ENCODE data around the gene SNHG17. TPM values are rescaled to one million over a fixed set of nuclear protein-coding genes. Genes with fewer than 3 reads are reported as not detected.
"Not testable (repeated sequence)": the region's sequence is repeated elsewhere in the genome, so short reads cannot be mapped to it uniquely, and the experiment has no call there.

SNHG17 gene
- total and polyA plus RNA-seq, 2 donors from 2014 or later, result 19.7 to 33.2 TPM

DNA sequence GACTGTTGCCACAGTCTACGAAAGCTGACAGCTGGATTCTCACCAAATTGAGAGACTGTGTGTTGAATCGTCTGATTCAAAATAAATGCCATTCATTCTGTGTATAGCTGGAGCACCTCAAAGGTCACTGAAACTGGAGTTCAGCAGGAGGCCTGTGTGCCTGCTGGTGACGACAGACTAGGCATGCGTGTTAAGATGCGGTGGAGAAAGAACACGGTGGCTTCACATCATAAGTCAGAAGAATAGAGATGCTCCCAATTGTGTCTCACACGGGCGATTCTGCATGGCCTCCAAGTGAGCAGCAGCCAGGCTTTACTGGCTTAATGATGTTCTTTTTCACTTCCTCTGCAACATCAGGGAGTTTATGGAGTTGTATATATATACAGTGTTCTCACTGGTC is 32.3 kb downstream of the SNHG17 start:
- intact Hi-C loops (cut with DNase I), result no loop called here
- DNase-seq, result no peak
- Histone ChIP-seq H3K36me3 (ENCODE audit: control insufficient read depth in 2 of 3, insufficient read depth in 3 of 3, low read length in 3 of 3) (no peaks in the 10 kb centered on the region), H3K27me3 (ENCODE audit: control insufficient read depth, insufficient read depth, low read length) (no peaks in the 10 kb centered on the region), H3K4me1 (ENCODE audit: control insufficient read depth in 2 of 3, insufficient read depth in 2 of 3, low read depth in 1 of 3, low read length in 3 of 3) (no peaks in the 10 kb centered on the region), H3K9me3 (ENCODE audit: control insufficient read depth in 2 of 3, insufficient read depth in 1 of 3, low read length in 3 of 3) (no peaks in the 10 kb centered on the region), H3K9ac (ENCODE audit: low read length in 3 of 3) (no peak overlapping the region), H3K4me3 (ENCODE audit: low read length in 3 of 3) (no peak overlapping the region), H3K27ac (ENCODE audit: low read depth in 2 of 2, low read length in 2 of 2) (no peak overlapping the region)
- FAIRE-seq, result no peak
- TF ChIP-seq, protein P1, sequence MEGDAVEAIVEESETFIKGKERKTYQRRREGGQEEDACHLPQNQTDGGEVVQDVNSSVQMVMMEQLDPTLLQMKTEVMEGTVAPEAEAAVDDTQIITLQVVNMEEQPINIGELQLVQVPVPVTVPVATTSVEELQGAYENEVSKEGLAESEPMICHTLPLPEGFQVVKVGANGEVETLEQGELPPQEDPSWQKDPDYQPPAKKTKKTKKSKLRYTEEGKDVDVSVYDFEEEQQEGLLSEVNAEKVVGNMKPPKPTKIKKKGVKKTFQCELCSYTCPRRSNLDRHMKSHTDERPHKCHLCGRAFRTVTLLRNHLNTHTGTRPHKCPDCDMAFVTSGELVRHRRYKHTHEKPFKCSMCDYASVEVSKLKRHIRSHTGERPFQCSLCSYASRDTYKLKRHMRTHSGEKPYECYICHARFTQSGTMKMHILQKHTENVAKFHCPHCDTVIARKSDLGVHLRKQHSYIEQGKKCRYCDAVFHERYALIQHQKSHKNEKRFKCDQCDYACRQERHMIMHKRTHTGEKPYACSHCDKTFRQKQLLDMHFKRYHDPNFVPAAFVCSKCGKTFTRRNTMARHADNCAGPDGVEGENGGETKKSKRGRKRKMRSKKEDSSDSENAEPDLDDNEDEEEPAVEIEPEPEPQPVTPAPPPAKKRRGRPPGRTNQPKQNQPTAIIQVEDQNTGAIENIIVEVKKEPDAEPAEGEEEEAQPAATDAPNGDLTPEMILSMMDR (IDR thresholded peaks at IDR 0.05; ENCODE audit: borderline replicate concordance, extremely low read depth, insufficient read depth), result no peak

DNA sequence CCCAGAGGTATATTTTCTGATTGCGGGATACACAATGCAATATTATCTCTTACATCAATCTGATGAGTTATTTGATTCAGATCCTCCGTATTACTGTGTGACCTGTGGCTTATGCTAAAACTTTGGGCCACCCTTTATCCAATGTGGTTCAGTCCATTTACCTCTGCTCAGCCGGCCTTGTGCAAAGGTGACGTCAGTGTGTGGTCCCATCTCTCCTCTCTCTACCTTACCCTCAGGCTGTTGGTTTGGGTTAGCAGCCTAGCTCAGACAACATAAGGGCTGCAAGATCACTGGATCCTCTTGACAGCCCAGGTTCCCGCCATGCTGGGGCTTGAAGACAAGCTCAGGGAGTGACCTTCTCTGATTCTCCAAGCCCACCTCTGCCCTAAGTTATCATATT is 33.0 kb downstream of the SNHG17 start:
- no peaks in the 10 kb centered on the region for H3K4me1 ChIP-seq (ENCODE audit: control insufficient read depth in 2 of 3, insufficient read depth in 2 of 3, low read depth in 1 of 3, low read length in 3 of 3)
- H3K4me3 ChIP-seq (ENCODE audit: low read length in 3 of 3), result no peak overlapping the region
- H3K36me3 ChIP-seq (ENCODE audit: control insufficient read depth in 2 of 3, insufficient read depth in 3 of 3, low read length in 3 of 3), result no peaks in the 10 kb centered on the region
- no peak overlapping the region for H3K27ac ChIP-seq (ENCODE audit: low read depth in 2 of 2, low read length in 2 of 2)
- TF ChIP-seq, protein P1 (IDR thresholded peaks at IDR 0.05; ENCODE audit: borderline replicate concordance, extremely low read depth, insufficient read depth), result no peak
- H3K27me3 ChIP-seq (ENCODE audit: control insufficient read depth, insufficient read depth, low read length), result no peaks in the 10 kb centered on the region
- H3K9me3 ChIP-seq (ENCODE audit: control insufficient read depth in 2 of 3, insufficient read depth in 1 of 3, low read length in 3 of 3), result no peaks in the 10 kb centered on the region
- FAIRE-seq (no peak), DNase-seq (no peak)
- no peak overlapping the region for H3K9ac ChIP-seq (ENCODE audit: low read length in 3 of 3)
- intact Hi-C loops (cut with DNase I), result no loop called here

DNA sequence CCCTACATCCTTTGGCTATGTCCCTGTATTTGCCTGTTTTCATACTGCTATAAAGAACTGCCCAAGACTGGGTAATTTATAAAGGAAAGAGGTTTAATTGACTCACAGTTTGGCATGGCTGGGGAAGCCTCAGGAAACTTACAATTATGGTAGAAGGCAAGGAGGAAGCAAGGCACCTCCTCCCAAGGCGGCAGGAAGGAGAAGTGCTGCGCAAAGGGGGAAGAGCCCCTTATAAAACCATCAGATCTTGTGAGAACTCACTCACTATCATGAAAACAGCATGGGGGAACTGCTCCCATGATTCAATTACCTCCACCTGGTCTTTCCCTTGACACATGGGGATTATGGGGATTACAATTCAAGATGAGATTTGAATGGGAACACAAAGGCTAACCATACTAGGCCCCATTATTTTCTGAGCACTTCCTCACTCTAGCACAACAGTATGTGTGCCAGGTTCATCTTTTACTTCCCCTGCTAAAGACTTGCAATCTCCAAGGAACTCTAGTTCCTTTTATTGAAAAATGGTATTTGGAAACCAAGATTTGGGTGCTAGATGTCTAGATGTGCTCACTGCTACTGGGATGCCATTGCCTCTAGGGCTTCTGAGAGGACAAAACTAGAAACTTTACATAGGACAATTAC is 39.3 kb downstream of the SNHG17 start:
- H3K4me1 ChIP-seq (ENCODE audit: control insufficient read depth in 2 of 3, insufficient read depth in 2 of 3, low read depth in 1 of 3, low read length in 3 of 3); H3K27me3 ChIP-seq (ENCODE audit: control insufficient read depth, insufficient read depth, low read length); intact Hi-C loops (cut with DNase I); H3K9ac ChIP-seq (ENCODE audit: low read length in 3 of 3); H3K27ac ChIP-seq (ENCODE audit: low read depth in 2 of 2, low read length in 2 of 2); H3K4me3 ChIP-seq (ENCODE audit: low read length in 3 of 3); FAIRE-seq; H3K36me3 ChIP-seq (ENCODE audit: control insufficient read depth in 2 of 3, insufficient read depth in 3 of 3, low read length in 3 of 3); H3K9me3 ChIP-seq (ENCODE audit: control insufficient read depth in 2 of 3, insufficient read depth in 1 of 3, low read length in 3 of 3); DNase-seq: not testable (repeated sequence)

DNA sequence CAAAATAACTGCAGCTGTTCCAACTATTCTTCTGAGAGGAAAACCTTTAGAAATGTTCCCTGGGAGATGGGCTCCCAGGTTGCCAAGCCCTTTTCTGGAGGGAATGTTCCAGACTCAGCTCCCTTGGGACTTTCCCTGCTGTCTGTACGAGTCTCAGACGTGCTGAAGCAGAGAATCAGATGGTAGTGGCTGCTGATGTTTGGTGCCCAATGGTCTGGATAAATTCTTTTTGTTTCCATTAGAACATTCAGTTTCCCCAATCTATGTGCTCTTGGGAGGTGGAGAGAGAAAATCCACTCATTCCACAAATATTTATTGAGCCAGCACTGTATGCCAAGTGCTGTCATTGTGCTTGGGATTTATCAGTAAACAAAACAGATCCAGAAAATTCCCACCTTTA is 40.0 kb downstream of the SNHG17 start:
- intact Hi-C loops (cut with DNase I), result no loop called here
- TF ChIP-seq, protein P1 (IDR thresholded peaks at IDR 0.05; ENCODE audit: borderline replicate concordance, extremely low read depth, insufficient read depth), result no peak
- Histone ChIP-seq H3K27me3 (ENCODE audit: control insufficient read depth, insufficient read depth, low read length) (no peaks in the 10 kb centered on the region), H3K9ac (ENCODE audit: low read length in 3 of 3) (no peak overlapping the region), H3K36me3 (ENCODE audit: control insufficient read depth in 2 of 3, insufficient read depth in 3 of 3, low read length in 3 of 3) (no peaks in the 10 kb centered on the region), H3K4me1 (ENCODE audit: control insufficient read depth in 2 of 3, insufficient read depth in 2 of 3, low read depth in 1 of 3, low read length in 3 of 3) (peaks cover 0 to 3% (median 0%) of the 10 kb centered on the region in 3 donors), H3K9me3 (ENCODE audit: control insufficient read depth in 2 of 3, insufficient read depth in 1 of 3, low read length in 3 of 3) (no peaks in the 10 kb centered on the region), H3K27ac (ENCODE audit: low read depth in 2 of 2, low read length in 2 of 2) (no peak overlapping the region), H3K4me3 (ENCODE audit: low read length in 3 of 3) (no peak overlapping the region)
- FAIRE-seq (no peak), DNase-seq (no peak)
